ENCODE data around the gene MAP4K2. TPM values are rescaled to one million over a fixed set of nuclear protein-coding genes. Genes with fewer than 3 reads are reported as not detected.

The MAP4K2 gene
- total RNA-seq, 4 donors from 2014 or later: 10.2 to 49.1 (median 24.4) TPM

- no peaks in the 10 kb centered on the region for H3K9me3 ChIP-seq
- H3K4me3 ChIP-seq: no peak overlapping the region
- TF ChIP-seq CTCF (IDR thresholded peaks at IDR 0.05): no peak
- TF ChIP-seq POLR2A (IDR thresholded peaks at IDR 0.05): no peak
- intact Hi-C loops (cut with DNase I; ENCODE audit: low total_unique reads): no loop called here
- H3K27ac ChIP-seq: peak overlapping the region; percentile 87 to 91
- H3K4me1 ChIP-seq: peaks cover 0 to 7% of the 10 kb centered on the region in 2 donors
- no peaks in the 10 kb centered on the region for H3K36me3 ChIP-seq
- H3K27me3 ChIP-seq: no peaks in the 10 kb centered on the region
- peak in 1 of 2 donors; percentile 14 for DNase-seq
These were observed 54.9 kb downstream of the MAP4K2 start for GRCh38 chr11:64747961-64748665.

GRCh38 chr11:64746486-64746885, 56.5 kb downstream of the MAP4K2 start:
- no peaks in the 10 kb centered on the region for H3K27me3 ChIP-seq
- TF ChIP-seq CTCF (IDR thresholded peaks at IDR 0.05): no peak
- TF ChIP-seq POLR2A (IDR thresholded peaks at IDR 0.05): no peak
- H3K27ac ChIP-seq: peak overlapping the region; percentile 87 to 91
- H3K4me1 ChIP-seq: peaks cover 0 to 7% of the 10 kb centered on the region in 2 donors
- no peaks in the 10 kb centered on the region for H3K9me3 ChIP-seq
- intact Hi-C loops (cut with DNase I; ENCODE audit: low total_unique reads): no loop called here
- H3K4me3 ChIP-seq: no peak overlapping the region
- no peaks in the 10 kb centered on the region for H3K36me3 ChIP-seq
- DNase-seq: no peak

GRCh38 chr11:64745521-64746328, 57.3 kb downstream of the MAP4K2 start:
- Histone ChIP-seq H3K9me3 (no peaks in the 10 kb centered on the region), H3K27ac (peak overlapping the region; percentile 87 to 91), H3K27me3 (no peaks in the 10 kb centered on the region), H3K4me3 (peak overlapping the region; percentile 42 to 49), H3K4me1 (peaks cover 0 to 7% of the 10 kb centered on the region in 2 donors), H3K36me3 (no peaks in the 10 kb centered on the region)
- DNase-seq: peak; percentile 93
- intact Hi-C loops (cut with DNase I; ENCODE audit: low total_unique reads): no loop called here
- TF ChIP-seq POLR2A (IDR thresholded peaks at IDR 0.05) (peak; percentile 69 to 77), CTCF (IDR thresholded peaks at IDR 0.05) (no peak)

- Histone ChIP-seq H3K9me3 (no peaks in the 10 kb centered on the region), H3K4me3 (peak overlapping the region; percentile 42 to 49), H3K27ac (peak overlapping the region; percentile 87 to 91), H3K36me3 (no peaks in the 10 kb centered on the region), H3K27me3 (no peaks in the 10 kb centered on the region), H3K4me1 (peaks cover 0 to 7% of the 10 kb centered on the region in 2 donors)
- peak; percentile 64 to 67 for DNase-seq
- intact Hi-C loops (cut with DNase I; ENCODE audit: low total_unique reads): no loop called here
- TF ChIP-seq CTCF (IDR thresholded peaks at IDR 0.05): no peak
- no peak for TF ChIP-seq POLR2A (IDR thresholded peaks at IDR 0.05)
These were observed 57.9 kb downstream of the MAP4K2 start for GRCh38 chr11:64745189-64745520.

Data from uterus (tissue), 4 donors.